IMR-90 (cell line): ENCODE results near the gene NANS.
"Not testable (repeated sequence)": the region's sequence is repeated elsewhere in the genome, so short reads cannot be mapped to it uniquely, and the experiment has no call there.

Experiments used
- BHLHE40 ChIP-seq: fragments of 150-350 bp; IDR thresholded peaks from 2 replicates; pipeline ENCODE4 v1.6.1; 2016; ENCODE audit warnings: mild to moderate bottlenecking, low read depth, low read length
- CEBPB ChIP-seq: IDR thresholded peaks from 2 replicates; pipeline ENCODE4 v1.6.1; 2012; ENCODE audit warnings: low read depth, low read length, improper control_type of control experiment
- CTCF ChIP-seq: conservative IDR thresholded peaks from 2 replicates; pipeline ENCODE4 v1.5.1; 2012; ENCODE audit warnings: mild to moderate bottlenecking, low read depth, low read length, improper control_type of control experiment
- ELK1 ChIP-seq: fragments of 150-350 bp; IDR thresholded peaks from 2 replicates; pipeline ENCODE4 v1.6.1; 2016; ENCODE audit warnings: low read depth, mild to moderate bottlenecking, low read length, moderate library complexity, borderline replicate concordance
- FOS ChIP-seq: fragments of 150-350 bp; IDR thresholded peaks from 2 replicates; pipeline ENCODE4 v1.6.1; 2016; ENCODE audit warnings: low read depth, low read length
- MAZ ChIP-seq: IDR thresholded peaks from 2 replicates; pipeline ENCODE4 v1.6.1; 2012; ENCODE audit warnings: low read depth, mild to moderate bottlenecking, low read length, improper control_type of control experiment, moderate library complexity, borderline replicate concordance
- MXI1 ChIP-seq: IDR thresholded peaks from 2 replicates; pipeline ENCODE4 v1.6.1; 2012; ENCODE audit warnings: low read depth, mild to moderate bottlenecking, low read length, moderate library complexity, borderline replicate concordance
- NFE2L2 ChIP-seq: fragments of 150-350 bp; IDR thresholded peaks from 2 replicates; pipeline ENCODE4 v1.6.1; 2016; ENCODE audit warnings: low read depth, mild to moderate bottlenecking, low read length
- POLR2A ChIP-seq: IDR thresholded peaks from 2 replicates; pipeline ENCODE4 v1.6.1; 2012; ENCODE audit warnings: mild to moderate bottlenecking, low read depth, low read length
- RAD21 ChIP-seq: IDR thresholded peaks from 2 replicates; pipeline ENCODE4 v1.6.1; 2012; ENCODE audit warnings: low read length, improper control_type of control experiment
- RCOR1 ChIP-seq: IDR thresholded peaks from 2 replicates; pipeline ENCODE4 v1.6.1; 2012; ENCODE audit warnings: mild to moderate bottlenecking, low read length, improper control_type of control experiment; ENCODE audit not compliant: insufficient replicate concordance
- RFX5 ChIP-seq: IDR thresholded peaks from 2 replicates; pipeline ENCODE4 v1.8.0; 2012; ENCODE audit warnings: low read depth, mild to moderate bottlenecking, low read length, moderate library complexity
- SMC3 ChIP-seq: fragments of 150-350 bp; IDR thresholded peaks from 2 replicates; pipeline ENCODE4 v1.6.1; 2016; ENCODE audit warnings: low read depth, mild to moderate bottlenecking, antibody characterized with exemption, low read length, moderate library complexity
- USF2 ChIP-seq: fragments of 150-350 bp; IDR thresholded peaks from 2 replicates; pipeline ENCODE4 v1.6.1; 2017; ENCODE audit warnings: mild to moderate bottlenecking, antibody characterized with exemption, low read length, low read depth

DNA sequence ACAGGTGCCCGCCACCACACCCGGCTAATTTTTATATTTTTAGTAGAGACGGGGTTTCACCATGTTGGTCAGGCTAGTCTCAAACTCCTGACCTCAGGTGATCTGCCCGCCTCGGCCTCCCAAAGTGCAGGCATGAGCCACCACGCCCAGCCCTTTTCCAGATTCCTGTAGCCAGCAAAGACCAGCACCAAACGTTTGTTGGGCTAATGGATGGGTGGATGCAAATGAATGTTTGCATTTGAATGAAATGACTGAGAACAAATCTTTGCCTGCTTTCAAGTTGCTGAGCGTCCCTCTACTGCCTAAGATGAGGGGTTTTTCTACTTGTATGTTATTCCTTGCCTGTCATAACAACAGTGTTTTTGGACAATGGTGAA lies 20.0 kb downstream of the NANS start:
- TF ChIP-seq CTCF, NFE2L2, FOS, POLR2A, MAZ, SMC3, ELK1, BHLHE40, CEBPB, MXI1, RAD21, USF2, RCOR1, RFX5: not testable (repeated sequence)
